ENCODE measurements around the gene MARVELD1.

The MARVELD1 gene

DNA sequence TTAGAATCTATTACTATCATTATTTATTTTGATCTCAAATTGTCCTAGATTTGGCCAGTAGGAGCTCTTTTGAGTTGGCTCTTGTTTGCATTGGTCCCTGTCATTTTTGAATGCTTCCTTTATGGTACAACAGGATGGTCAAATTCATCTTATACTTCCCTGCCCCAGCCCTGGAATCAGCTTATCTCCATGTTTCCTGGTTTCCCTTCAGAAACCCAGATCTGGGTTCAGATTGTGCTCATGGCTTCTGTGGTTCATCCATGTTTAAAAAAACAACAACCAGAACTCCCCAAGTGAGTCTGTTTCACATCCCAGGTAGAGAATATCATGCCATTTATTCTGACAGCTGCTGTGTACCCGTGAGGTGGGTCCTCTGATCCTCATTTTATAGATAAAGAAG, 34.0 kb downstream of the MARVELD1 start:
- DNase-seq (ENCODE audit: low read depth, low spot score): no peak
- H3K27ac ChIP-seq: no peak overlapping the region

DNA sequence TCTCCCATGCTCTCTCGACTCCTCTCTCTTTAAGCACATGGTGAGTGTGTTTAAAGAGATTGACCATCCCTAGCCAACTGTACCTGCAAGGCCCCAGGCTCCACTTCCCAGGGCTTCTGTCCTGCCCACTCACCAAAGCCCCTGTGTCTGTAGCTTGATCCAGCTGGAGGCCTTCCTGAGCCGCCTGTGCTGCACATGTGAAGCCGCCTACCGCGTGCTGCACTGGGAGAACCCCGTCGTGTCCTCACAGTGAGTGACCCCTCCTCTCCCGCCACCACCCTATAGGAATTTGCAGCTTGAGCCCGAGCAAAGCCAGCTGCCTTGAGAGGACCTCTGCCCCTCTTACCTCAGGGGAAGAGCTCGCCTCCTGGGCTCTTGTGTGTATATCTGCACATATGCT, 34.6 kb downstream of the MARVELD1 start:
- no peak overlapping the region for H3K27ac ChIP-seq
- no peak for DNase-seq (ENCODE audit: low read depth, low spot score)

DNA sequence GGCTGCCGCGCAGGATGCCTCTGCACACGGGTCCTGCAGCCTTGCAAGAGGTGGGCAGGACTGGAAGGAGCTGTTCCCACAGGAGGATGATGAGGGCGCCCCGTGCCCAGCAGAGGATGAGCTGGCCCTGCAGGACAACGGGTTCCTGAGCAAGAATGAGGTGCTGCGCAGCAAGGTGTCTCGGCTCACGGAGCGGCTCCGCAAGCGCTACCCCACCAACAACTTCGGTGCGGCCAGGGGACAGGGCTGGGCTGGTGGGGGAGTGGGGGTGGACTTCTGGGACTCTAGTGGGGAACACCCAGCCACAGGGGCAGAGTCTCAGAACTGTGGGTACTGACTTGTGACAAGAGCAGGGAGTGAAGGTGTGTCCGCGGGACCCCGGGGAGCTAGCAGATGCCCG, 39.4 kb downstream of the MARVELD1 start:
- H3K27ac ChIP-seq: no peak overlapping the region
- DNase-seq (ENCODE audit: low read depth, low spot score): no peak

DNA sequence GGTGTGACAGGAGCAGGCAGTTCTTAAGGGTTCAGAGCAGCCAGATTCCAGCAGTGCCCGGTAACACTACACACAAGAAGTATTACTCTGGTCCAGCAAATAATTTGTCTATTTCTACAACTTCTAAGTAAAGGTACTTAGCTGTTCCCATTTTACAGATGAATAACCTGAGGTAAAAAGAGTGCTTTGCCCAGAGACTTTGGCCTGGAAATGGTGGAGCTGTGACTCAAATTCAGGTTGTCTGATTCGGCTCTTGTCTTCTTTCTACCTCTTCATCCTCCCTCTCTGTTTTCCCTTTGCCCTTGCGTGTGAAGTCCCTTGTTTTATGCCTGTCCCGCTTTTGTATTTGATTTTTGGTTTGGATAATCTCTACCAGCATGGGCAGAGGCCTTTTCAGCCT, 41.2 kb downstream of the MARVELD1 start:
- no peak for DNase-seq (ENCODE audit: low read depth, low spot score)
- H3K27ac ChIP-seq: no peak overlapping the region

DNA sequence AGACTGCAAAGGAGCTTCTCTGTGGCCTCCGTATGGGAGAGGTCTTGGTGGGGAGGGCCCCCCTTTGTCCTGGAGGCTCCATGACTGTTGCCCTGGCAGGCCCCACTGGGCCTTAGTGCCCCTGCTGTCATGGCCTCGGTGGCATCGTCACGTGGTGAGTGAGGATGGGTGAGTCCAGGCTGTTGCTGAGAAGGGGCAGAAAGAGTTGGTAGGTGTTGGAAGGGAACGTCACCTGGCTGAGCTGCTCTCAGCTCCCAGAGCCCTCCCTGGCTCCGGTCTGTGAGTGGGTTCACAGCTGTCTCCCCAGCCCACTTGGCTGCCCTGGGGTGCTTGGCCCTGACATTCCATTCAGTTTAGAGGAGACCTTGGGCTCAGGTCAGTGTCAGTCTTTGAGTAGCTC, 42.2 kb downstream of the MARVELD1 start:
- H3K27ac ChIP-seq: no peak overlapping the region
- DNase-seq (ENCODE audit: low read depth, low spot score): no peak

DNA sequence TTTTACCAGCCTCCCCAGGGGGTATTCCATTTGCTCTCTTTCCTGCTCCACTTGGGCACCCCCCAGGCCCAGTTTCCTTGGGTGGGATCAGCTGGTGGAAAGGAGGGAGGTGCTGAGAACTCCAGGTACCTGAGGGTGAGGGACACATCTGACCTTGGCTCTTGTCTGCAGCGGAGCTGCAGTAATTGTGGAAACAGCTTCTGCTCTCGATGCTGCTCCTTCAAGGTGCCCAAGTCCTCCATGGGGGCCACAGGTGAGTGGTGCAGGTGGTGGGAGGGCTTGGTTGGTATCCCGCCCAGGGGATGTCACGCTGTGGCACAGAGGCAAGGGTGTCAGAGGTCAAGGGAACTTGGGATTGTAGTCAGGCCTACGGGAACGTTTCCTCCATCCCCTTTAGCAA, 43.9 kb downstream of the MARVELD1 start:
- no peak overlapping the region for H3K27ac ChIP-seq

DNA sequence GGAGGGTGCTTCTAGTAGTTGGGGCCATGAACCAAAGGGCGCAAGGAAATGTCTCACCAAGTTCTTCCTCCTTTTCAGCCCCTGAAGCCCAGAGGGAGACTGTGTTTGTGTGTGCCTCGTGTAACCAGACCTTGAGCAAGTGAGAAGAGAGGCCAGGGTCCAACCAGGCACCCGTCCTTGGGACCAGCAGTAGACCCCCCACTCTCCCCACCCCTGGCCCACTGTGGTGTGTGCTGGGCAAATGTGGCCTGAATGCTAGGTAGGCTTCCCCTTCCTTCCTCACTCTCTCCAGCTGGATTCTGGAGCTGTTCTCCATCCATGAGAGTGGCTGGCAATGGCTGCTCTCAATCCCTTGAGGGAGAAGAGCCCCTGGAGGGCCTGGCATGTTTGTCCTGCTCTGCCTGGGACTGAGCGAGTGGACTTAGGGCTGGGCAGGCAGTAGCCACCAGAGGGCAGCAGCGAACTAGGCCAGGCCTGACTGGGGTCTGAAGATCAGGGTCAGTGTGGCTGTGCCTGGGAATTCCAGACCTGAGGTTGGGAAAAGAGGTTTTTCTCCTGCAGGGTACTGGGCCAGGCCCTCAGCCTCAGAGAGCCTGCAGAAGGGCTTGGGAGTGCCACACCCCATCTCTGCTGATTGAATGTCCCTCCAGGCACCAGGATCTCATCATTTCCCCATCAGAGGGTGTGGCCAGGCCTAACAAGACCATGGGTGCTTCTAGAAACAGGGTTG, 45.8 kb downstream of the MARVELD1 start:
- H3K27ac ChIP-seq: no peak overlapping the region
- no peak for DNase-seq (ENCODE audit: low read depth, low spot score)

More for the DNA sequence above, 43.9 kb downstream of the MARVELD1 start:
- no peak for DNase-seq (ENCODE audit: low read depth, low spot score)

DNA sequence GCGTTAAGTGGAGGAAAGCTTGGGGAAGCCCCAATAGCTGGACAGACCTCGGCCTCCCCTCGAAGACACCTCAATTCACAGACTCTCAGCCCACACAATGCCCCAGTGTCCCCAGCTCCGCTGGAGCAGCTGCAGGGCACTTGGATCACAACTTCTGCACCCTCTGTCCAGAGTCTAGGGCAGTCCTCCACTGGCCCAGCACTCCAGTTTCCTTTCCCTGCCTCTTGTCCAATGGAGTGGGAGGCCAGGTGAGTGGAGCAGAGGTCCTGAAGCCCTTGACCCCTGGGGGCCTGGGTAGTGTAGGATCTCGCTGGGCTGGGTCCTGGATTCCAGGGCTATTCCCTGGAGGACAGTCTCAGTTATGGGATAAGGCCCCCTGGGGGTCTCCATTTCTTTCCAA, 46.4 kb downstream of the MARVELD1 start:
- no peak for DNase-seq (ENCODE audit: low read depth, low spot score)
- no peak overlapping the region for H3K27ac ChIP-seq

DNA sequence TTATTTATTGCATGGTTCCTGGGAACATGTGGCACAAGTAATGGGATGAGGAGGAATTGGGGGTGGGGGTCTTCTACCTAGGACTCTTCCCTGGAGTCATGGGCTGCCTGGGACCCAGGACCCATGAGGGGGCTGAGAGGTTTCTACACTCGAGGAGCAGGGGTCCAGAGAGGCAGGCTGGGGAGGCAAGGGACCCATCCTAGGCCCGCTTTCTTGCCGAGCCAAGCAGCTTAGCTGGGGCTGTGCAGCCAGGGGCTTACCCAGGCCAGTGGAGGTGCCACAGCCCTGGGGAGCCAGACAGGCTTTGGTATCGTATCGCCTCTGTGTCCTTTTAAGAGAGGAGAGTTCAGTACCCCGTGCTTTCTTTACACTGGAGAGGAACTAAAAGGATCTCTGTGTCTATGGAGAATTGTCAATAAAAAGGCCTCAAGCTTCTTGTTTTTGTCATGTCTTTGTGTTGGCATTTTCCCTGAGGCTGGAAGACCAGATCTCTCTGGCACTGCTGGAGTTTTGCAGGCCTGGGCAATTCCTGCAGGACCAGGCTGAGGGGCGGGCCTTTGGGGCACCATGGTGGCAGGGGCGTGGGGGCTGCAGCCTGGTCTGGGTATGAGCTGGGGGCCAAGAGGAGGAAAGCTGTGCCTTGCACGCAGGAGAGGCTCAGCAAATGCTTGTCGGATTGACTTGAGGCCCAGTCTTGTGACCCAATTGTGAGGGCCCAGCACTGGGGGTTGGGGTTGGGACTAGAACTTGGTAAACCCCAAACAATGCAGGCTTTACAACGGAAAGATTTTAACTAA, 47.1 kb downstream of the MARVELD1 start:
- DNase-seq (ENCODE audit: low read depth, low spot score): no peak
- H3K27ac ChIP-seq: no peak overlapping the region

DNA sequence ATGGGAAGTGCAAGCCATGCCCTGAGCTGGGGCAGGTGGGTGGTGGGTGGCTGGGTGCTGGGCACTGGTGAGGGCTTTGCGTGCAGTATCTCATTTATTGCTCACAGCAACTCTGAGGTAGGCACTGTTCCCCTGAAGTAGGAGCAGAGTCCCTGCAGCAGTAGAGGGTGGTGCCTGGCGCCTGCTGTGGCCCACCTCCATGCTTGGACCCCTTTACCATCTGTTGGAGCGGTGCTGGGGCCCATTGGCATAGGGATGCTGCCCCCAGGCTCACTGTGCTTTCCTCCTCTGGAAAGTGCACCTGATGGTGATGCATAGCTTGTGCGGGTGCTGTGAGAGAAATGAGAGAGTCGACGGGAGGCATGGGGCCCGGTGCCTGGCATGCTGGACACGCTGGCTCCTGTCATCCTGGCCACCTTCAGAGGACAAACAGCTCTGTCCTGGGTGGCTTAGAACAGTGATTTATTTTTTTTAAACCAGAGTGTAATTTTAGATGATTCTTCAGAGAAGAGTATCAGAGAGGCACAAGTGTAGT, 47.9 kb downstream of the MARVELD1 start:
- DNase-seq (ENCODE audit: low read depth, low spot score): no peak
- no peak overlapping the region for H3K27ac ChIP-seq

DNA sequence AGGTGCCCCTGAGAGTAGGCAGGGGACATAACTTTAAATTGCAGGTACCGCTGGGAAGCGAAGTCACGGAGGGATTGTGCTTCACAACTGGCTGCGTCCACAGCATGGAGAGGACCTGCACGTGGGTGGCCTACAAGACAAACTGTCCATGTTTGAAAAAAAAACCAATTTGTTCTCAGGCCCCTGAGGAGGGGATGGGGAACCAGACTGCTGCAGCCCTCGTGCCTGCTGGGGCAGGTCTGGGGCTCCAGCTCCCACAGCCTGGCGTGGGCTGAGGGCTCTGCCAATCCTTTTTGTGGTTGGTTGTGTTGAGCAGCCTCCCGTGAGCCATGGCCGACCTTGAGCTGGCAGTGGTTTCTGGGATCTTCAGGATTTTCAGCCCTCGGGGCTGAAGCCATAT, 48.5 kb downstream of the MARVELD1 start:
- H3K27ac ChIP-seq: no peak overlapping the region
- DNase-seq (ENCODE audit: low read depth, low spot score): no peak

DNA sequence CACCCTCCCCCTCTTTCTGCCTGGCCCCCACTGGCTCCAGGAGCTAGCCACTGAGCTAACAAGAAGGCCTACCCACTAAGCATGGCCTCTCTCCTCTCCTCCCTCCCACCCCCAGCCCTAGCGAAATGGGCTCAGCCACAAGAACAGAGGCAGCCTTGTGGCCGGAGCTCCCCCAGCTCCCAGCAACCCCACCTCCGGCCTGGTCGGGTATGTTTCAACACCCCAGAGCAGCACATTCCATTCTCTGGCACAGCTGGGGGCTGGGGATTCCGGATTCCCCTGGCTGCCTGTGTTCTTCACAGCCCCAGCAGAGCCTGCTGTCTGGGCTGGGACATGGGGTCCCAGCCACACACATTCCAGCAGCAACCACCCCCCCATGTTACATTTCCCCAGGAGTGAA, 49.3 kb downstream of the MARVELD1 start:
- H3K27ac ChIP-seq: no peak overlapping the region
- no peak for DNase-seq (ENCODE audit: low read depth, low spot score)

DNA sequence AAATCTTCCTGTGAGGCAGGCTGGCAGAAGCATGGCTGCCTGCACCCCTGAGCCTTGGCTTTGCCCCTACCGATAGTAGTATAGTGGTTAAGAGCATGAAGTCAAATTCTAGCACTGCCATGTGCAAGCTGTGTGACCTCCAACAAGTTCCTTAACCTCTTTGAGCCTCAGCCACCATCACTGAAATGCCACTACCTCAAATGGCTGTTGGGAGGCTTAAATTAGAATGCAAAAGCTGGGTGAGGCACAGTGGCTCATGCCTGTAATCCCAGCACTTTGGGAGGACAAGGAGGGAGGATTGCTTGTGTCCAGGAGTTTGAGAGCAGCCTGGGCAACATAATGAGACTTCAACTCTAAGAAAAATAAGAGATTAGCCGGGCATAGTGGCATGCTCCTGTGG, 49.9 kb downstream of the MARVELD1 start:
- DNase-seq (ENCODE audit: low read depth, low spot score): no peak
- H3K27ac ChIP-seq: no peak overlapping the region

DNA sequence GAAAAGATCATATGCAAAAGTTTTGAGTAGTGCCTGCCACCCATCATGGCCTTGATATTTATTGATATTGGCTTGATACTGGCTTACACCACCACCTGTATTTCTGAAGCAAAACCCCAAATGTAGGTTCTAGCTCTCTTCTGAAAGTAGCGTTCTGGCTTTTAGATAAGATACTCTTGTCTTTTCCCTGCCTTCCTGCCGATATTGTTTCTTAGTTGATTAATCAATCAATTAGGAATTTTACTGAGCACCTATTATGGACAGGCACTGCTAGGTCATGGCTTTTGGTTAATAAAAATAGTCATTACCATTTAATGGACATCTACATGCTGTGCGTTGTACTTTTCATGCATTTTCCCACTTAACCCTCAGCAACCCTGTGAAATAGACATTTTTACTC, 50.4 kb downstream of the MARVELD1 start:
- no peak for DNase-seq (ENCODE audit: low read depth, low spot score)
- H3K27ac ChIP-seq: no peak overlapping the region

DNA sequence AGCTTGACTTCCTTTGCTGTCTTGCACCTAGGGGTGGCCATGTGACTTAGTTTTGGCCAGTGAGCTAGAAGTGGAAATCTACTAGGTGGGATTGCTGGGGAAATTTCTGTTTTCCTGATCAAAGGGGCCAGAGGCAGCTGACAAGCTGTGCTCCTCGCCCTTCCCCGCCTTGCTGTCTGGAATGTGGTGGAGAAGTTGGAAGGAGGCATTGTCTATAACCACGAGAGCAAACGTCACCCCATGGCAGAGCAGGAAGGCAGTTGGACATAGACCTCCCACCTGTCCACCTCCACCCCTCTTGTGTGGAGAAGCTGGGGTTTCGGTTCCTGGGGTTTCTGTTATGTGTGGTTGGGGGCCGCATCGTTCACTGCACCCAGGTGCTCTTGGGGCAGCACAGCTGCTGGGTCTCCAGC, 51.0 kb downstream of the MARVELD1 start:
- DNase-seq (ENCODE audit: low read depth, low spot score): no peak
- no peak overlapping the region for H3K27ac ChIP-seq

DNA sequence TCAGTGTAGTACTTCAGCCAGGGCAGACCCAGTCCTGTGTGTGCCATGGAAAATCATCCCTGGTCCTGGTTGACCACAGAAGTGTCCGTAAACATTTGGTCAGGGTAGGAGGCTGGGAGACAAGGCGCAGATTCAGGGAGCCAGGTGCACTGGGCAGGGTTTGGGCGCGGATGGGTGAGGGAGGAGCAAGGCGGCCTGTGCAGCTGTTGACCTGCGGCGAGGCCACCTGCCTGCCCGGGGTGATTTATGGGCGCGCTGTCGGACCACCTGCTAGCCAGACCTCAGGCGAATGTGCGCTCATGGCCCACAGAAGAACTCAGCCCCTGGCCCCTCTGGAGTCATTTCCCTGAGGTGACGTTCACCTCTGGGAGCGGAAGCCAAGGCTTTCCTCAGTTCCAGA, 51.7 kb downstream of the MARVELD1 start:
- no peak overlapping the region for H3K27ac ChIP-seq
- DNase-seq (ENCODE audit: low read depth, low spot score): no peak

DNA sequence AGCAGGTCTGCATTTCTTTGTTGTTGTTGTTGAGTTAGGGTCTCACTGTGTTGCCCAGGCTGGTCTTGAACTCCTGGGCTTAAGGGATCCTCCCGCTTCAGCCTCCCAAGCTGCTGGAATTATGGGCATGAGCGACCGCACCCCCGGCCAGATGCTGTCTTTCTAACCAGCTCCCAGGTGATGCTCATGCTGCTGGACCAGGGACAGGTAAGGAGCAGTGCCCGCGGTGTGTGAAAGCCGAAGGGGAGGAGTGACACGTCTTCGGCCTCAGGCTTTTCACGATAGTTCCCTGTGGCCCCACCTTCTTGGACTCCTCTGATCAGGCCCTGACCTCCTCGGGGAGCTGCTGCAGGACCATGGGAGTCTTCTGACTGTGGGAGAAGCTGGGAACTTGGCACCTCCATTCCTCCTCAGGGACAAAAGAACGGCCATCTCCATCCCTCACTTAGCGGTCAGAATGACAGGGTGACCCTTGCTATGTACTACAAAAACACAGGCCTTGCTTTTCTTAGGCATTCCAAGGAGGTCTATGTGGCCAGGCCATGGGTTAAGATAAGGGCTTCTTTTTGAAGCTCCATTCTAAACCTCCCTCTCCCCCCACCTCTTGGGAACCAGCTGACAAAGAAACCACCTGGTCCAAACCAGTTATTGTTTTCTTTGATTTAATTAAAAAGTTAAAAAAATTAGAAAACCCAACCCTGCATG, 52.7 kb downstream of the MARVELD1 start:
- no peak for DNase-seq (ENCODE audit: low read depth, low spot score)
- H3K27ac ChIP-seq: no peak overlapping the region

DNA sequence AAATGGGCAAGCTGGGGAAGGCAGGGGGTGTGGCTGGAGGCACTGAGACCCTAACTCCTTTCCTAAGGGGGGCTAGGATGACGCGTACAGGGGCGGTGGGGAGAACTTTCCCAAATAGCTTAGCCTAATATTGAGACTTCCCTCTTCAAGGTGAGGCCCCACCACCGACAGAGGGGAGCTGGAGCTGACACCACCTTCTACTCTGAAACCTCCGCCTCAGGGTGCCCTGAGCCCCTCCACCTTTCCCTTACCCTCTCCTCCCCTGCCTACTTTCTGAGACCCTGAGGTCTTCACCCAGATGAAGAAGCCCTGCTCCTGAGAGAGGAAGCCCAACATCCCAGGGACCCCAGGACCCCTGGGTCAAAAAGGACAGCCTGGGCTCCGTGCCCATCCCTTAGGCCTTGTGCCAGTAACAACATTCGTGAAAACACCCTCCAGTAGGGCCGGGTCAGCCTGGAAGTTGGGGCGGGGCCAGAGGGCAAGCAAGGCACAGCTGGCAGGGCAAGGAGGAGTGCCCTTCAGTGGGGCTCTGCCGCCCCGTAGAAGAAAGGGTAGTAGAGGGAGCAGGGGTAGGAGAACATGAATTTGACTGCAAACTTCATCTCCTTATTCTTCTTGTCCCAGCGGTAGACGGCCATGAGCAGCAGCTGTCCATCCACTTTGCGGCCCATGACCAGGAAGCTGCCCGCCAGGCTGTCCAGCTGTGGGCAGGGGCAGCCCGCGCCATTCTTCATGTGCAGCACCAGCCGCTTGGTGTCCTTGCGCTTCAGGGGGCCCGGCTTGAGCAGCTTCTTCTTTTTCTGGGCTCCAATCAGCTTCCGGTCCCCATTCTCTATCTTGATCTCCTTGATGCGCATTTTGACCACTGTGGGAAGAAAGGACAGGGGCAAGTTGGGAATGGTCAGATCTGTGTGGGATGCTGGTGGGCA, 53.7 kb downstream of the MARVELD1 start:
- H3K27ac ChIP-seq: no peak overlapping the region
- no peak for DNase-seq (ENCODE audit: low read depth, low spot score)

All from epithelial cell of prostate (primary cell).